ENCODE measurements around the gene DSN1. TPM values are rescaled to one million over a fixed set of nuclear protein-coding genes. Genes with fewer than 3 reads are reported as not detected.

The DSN1 gene
- total RNA-seq, 1 experiment from 2014 or later: 7.8 TPM

- CTCF ChIA-PET: interaction anchor here (1.0 to 1.2 kb wide), 3 partner anchors 19 to 24 kb away, joined by 3 to 4 read pairs (median 3); no protein-coding TSS in a partner anchor
- Mint-ChIP-seq H3K9me3 (ENCODE audit: unreplicated experiment) (no peaks in the 10 kb centered on the region), H3K27me3 (ENCODE audit: insufficient read depth, unreplicated experiment) (no peaks in the 10 kb centered on the region), H3K27ac (ENCODE audit: low read depth, unreplicated experiment) (no peak overlapping the region), H3K36me3 (ENCODE audit: insufficient read depth, unreplicated experiment) (peaks cover 44% of the 10 kb centered on the region), H3K4me1 (ENCODE audit: insufficient read depth, unreplicated experiment) (no peaks in the 10 kb centered on the region), H3K4me3 (ENCODE audit: unreplicated experiment) (no peak overlapping the region)
- POLR2A ChIA-PET: no interaction called here
- TF ChIP-seq, protein P1, sequence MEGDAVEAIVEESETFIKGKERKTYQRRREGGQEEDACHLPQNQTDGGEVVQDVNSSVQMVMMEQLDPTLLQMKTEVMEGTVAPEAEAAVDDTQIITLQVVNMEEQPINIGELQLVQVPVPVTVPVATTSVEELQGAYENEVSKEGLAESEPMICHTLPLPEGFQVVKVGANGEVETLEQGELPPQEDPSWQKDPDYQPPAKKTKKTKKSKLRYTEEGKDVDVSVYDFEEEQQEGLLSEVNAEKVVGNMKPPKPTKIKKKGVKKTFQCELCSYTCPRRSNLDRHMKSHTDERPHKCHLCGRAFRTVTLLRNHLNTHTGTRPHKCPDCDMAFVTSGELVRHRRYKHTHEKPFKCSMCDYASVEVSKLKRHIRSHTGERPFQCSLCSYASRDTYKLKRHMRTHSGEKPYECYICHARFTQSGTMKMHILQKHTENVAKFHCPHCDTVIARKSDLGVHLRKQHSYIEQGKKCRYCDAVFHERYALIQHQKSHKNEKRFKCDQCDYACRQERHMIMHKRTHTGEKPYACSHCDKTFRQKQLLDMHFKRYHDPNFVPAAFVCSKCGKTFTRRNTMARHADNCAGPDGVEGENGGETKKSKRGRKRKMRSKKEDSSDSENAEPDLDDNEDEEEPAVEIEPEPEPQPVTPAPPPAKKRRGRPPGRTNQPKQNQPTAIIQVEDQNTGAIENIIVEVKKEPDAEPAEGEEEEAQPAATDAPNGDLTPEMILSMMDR (IDR thresholded peaks at IDR 0.05; ENCODE audit: unreplicated experiment): no peak
- intact Hi-C loops (cut with micrococcal nuclease): no loop called here
- DNase-seq (ENCODE audit: unreplicated experiment): no peak
- BruUV-seq (replicated peaks): no TSS peak
Observed at GRCh38 chr20:36785308-36785707, 11.7 kb upstream of the DSN1 start.

GRCh38 chr20:36784900-36785299 lies 11.3 kb upstream of the DSN1 start:
- CTCF ChIA-PET: interaction anchor here (1.0 to 1.2 kb wide), 4 partner anchors 11 to 25 kb away, joined by 3 to 6 read pairs (median 4); partner anchors contain the start of gene DSN1
- peaks cover 44% of the 10 kb centered on the region for H3K36me3 Mint-ChIP-seq (ENCODE audit: insufficient read depth, unreplicated experiment)
- no peak overlapping the region for H3K4me3 Mint-ChIP-seq (ENCODE audit: unreplicated experiment)
- no TSS peak for BruUV-seq (replicated peaks)
- no peak overlapping the region for H3K27ac Mint-ChIP-seq (ENCODE audit: low read depth, unreplicated experiment)
- intact Hi-C loops (cut with micrococcal nuclease): no loop called here
- TF ChIP-seq, protein P1 (IDR thresholded peaks at IDR 0.05; ENCODE audit: unreplicated experiment): no peak
- H3K27me3 Mint-ChIP-seq (ENCODE audit: insufficient read depth, unreplicated experiment): no peaks in the 10 kb centered on the region
- no peaks in the 10 kb centered on the region for H3K9me3 Mint-ChIP-seq (ENCODE audit: unreplicated experiment)
- POLR2A ChIA-PET: no interaction called here
- DNase-seq (ENCODE audit: unreplicated experiment): no peak
- no peaks in the 10 kb centered on the region for H3K4me1 Mint-ChIP-seq (ENCODE audit: insufficient read depth, unreplicated experiment)

DNA sequence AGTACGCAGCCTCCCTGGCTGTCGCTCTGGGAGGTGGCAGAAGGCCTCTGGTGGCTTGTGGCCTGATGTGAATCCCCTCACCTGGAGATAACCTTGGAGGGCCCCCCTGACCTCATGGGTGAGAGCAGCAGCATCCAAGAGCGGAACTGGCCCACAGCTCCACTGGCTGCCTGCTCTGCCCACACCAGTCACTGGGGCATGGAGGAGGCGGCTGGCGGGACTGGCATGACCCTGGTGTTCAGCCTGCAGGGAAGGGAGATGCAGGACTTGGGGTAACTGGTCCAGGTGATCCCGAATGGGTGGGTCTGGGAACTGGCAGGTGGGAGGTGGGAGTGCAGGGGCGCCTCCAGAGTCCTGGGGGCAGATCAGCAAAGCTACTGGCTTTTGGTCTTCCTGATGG lies 10.6 kb upstream of the DSN1 start:
- ChIA-PET POLR2A (no interaction called here), CTCF (interaction anchor here (1.0 to 1.2 kb wide), 2 partner anchors 10 to 26 kb away, joined by 3 to 6 read pairs; partner anchors contain the start of gene DSN1)
- BruUV-seq (replicated peaks): no TSS peak
- intact Hi-C loops (cut with micrococcal nuclease): no loop called here
- H3K9me3 Mint-ChIP-seq (ENCODE audit: unreplicated experiment): no peaks in the 10 kb centered on the region
- no peak overlapping the region for H3K4me3 Mint-ChIP-seq (ENCODE audit: unreplicated experiment)
- peaks cover 46% of the 10 kb centered on the region for H3K36me3 Mint-ChIP-seq (ENCODE audit: insufficient read depth, unreplicated experiment)
- DNase-seq (ENCODE audit: unreplicated experiment): no peak
- TF ChIP-seq, protein P1 (IDR thresholded peaks at IDR 0.05; ENCODE audit: unreplicated experiment): no peak
- H3K27ac Mint-ChIP-seq (ENCODE audit: low read depth, unreplicated experiment): no peak overlapping the region
- H3K4me1 Mint-ChIP-seq (ENCODE audit: insufficient read depth, unreplicated experiment): no peaks in the 10 kb centered on the region
- no peaks in the 10 kb centered on the region for H3K27me3 Mint-ChIP-seq (ENCODE audit: insufficient read depth, unreplicated experiment)

GRCh38 chr20:36779656-36780025 lies 6.1 kb upstream of the DSN1 start:
- POLR2A ChIA-PET: no interaction called here
- Mint-ChIP-seq H3K9me3 (ENCODE audit: unreplicated experiment) (no peaks in the 10 kb centered on the region), H3K4me1 (ENCODE audit: insufficient read depth, unreplicated experiment) (no peaks in the 10 kb centered on the region), H3K27ac (ENCODE audit: low read depth, unreplicated experiment) (peak overlapping the region; percentile 5), H3K4me3 (ENCODE audit: unreplicated experiment) (no peak overlapping the region), H3K36me3 (ENCODE audit: insufficient read depth, unreplicated experiment) (peaks cover 35% of the 10 kb centered on the region), H3K27me3 (ENCODE audit: insufficient read depth, unreplicated experiment) (no peaks in the 10 kb centered on the region)
- no TSS peak for BruUV-seq (replicated peaks)
- intact Hi-C loops (cut with micrococcal nuclease): no loop called here
- CTCF ChIA-PET: no interaction called here
- no peak for DNase-seq (ENCODE audit: unreplicated experiment)
- TF ChIP-seq, protein P1 (IDR thresholded peaks at IDR 0.05; ENCODE audit: unreplicated experiment): no peak
